HG03342 (cell line): ENCODE data around the gene RNU1-2.
"Not testable (repeated sequence)": the region's sequence is repeated elsewhere in the genome, so short reads cannot be mapped to it uniquely, and the experiment has no call there.

Source experiments
- ATAC-seq: cut with Tn5 transposase; IDR thresholded peaks from one replicate; pipeline ENCODE4 v1.9.1; 2021; ENCODE audit warnings: mild to moderate bottlenecking, moderate library complexity; ENCODE audit not compliant: unreplicated experiment

RNU1-2 gene

DNA sequence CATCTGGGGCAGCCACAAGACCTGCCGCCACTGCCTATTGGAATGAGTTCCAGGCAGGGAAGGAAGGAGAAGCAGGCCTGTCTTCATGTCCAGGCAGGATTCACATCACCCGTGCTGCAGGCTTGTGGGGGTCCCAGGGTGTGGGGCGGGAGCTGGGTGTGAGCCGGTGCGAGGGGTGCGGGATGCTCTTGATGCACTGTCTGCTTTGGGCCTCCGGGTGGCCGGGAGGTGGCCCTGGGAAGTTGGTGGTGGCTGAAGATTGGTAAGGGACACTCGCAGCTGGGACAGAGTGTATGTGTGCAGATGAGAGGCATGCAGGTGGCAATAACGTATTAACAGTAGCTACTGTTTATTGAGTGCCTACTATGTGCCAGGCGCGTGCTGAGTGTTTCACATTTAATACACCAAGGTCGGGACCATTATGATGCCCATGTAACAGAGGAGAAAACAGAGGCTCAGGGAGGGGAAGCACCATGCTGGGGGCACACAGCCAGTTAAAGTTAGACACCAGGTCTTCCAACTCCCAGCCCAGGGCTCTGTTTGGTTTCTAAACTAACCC, 29.2 kb downstream of the RNU1-2 start:
- ATAC-seq, result no peak

DNA sequence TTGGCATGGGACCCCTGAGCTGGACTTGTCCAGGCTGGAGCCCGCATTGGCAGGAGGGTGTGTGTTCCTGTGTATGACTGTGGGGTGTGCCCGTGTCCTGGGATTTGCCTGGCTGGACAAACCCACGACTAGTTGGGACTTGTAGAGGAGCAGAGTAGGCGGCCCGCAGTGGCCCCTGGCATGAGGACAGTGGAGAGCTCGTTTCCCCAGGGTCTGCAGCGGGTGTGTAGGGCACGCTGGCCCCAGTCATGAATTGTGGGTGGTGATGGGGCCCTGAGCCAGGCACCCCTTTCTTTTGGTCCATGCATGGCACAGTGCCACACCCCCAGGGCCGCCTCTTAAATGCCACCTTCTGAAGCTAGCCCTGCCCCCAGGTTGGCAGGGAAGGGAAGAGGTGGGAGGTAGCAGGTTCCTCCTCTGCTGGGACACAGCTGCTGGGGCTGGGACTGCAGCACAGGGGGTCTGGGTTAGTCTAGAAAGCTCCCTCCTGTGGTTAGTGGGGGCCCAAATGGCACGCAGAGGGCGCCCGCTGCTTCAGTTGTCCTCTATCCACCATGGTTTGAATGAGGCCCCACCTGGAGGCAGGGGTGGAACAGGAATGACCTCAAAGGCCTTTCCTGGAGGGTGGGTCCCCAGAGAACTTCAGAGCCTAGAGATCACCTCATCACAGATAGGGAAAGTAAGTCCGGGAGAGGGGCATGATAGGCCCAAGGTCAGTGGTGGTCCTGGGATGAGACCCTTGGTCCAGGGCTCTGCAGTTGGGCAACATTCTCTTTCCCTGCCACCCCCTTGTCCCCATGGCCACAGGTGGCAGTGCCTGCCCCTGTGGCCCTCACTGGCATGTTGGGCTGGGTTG, 30.1 kb downstream of the RNU1-2 start:
- no peak for ATAC-seq

DNA sequence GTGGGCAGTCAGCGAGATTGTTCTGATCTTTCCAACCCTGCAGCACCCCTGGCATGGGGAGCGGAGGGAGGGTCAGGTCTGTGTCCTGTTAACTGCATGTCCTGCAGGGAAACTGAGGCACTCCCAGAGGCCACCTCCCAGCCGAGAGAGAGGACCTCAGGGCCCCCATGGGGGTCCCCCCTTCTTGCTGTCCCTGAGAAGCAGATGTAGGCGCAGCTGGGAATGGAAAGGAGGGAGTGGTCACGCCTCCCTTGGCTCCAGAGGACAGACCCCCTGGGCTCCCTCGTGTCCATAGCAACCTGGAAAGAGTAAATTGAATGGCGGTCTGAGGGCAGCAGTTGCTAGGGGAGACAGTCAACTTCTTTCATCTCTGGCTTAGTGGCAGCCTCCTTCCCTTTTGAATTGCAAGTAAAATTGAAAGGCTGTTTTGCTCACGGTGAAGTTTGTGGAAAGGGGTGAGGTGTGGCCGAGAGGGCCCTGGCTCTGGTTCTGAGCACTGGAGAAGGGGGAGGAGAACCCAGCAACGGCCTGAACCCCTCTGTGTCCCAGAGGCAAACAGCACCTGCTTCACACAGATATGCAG, 30.8 kb downstream of the RNU1-2 start:
- ATAC-seq, result no peak

DNA sequence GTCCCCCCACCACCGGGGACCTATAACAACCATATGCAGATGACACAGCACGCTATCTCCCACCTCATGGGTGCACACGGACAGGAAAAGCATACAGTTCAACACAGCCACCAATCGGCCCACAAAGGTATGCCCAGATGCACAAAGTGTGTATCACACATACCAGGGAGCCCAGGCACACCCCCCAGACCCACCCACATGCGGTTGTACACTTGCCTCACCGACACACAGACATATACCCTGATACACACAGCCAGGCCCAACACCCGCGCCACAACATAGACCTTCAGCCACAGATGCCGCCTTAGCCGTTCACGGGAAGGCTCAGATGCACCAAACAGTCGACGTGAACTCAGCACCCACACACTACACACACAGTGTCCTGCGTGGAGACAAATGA, 31.5 kb downstream of the RNU1-2 start:
- no peak for ATAC-seq

DNA sequence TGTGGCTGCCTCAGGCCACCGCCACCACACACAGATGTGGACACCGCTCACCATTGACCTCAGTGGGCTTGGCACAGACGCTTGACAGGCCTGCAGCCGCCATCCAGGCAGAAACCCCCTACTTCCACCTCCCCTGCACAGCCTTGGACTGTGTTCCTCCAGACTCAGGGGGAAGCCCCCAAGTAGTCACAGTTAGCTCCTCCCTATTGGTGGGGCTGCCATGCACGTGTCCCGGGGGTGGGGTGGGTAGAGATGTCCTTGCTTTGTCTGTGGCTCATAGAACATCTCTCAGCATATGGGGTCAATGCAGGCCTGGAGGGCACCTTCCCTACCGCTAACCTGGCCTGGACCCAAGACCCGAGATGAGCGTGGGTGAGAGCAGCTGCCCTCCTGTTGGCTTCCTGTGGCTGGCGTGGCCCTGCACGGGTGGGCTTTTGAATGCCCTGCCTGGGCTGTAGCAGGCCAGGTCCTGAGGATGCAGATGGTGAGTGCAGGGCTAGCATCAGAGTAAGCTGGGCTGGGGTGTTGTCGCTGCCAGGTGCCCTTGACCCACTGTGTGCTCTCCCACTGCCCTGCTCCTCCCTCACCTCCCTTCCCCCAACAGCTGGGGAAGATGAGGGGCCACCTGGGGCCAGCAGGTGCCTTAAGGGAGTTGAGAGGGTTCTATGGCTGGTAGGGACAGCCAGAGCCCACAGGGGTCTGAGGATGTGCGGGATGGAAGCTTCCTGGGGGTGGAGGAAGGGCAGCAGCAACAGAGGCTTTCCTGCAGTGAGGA, 32.1 kb downstream of the RNU1-2 start:
- no peak for ATAC-seq

DNA sequence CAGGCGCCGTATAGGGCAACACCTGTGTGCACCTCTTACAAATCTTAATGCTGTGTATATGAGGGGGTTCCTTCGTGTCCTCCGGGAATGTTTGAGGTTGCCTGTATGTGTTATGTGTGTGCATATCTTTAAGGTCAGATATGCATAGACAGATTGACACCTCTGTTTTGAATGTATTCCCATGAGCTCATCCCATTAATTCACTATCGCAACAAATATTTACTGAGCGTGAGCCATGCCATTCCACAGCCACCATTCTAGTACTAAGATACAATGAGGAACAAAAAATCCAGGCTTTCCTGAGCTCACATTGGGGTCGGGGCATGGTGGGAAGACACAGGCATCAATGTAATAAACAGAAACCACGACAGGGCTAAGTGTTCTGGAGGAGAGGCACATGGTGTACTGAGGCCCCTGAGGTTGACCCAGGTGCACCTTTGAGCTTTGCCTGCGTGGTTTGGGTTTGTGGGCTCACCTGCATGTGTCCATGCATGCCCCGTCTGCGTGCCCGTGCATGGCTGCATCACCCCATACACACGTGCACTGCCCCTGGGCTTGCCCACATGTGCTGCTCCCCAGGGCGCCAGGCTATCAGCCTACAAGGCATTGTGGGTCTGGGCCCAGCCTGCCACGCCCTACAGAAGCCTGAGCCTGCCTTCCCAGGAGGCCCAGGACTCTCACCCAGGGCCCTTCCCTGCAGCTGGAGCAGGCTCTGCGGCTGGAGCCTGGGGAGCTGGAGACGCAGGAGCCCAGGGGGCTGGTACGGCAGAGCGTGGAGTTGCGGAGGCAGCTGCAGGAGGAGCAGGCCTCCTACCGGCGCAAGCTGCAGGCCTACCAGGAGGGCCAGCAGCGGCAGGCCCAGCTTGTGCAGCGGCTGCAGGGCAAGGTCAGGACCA, 33.6 kb downstream of the RNU1-2 start:
- not testable (repeated sequence) for ATAC-seq

DNA sequence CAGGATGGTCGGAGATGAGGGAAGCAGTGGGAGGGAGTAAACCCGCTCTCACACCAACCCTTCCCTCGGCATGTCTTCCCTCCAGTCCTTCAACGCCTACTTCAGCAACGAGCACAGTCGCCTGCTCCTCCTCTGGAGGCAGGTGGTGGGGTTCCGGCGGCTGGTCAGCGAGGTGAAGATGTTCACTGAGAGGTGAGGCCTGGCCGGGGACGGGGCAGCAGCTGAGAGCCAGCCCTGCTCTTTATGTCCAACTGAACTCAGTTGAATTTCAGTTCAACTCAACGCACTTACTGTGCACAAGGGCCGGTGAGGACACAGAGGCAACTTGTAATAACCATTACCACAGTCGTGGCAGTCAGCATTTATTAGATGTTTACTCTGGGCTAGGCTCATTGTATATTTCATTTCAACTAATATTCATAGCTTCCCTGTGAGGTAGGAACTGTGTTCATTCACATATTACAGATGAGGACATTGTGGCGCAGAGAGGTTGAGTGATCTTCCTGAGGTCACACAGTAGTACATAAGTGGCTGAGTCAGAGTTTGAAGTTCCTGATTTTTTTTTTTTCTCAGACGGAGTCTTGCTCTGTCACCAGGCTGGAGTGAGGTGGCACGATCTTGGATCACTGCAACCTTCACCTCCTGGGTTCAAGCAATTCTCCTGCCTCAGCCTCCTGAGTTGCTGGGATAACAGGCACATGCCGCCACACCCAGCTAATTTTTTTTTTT, 35.6 kb downstream of the RNU1-2 start:
- ATAC-seq, result not testable (repeated sequence)

DNA sequence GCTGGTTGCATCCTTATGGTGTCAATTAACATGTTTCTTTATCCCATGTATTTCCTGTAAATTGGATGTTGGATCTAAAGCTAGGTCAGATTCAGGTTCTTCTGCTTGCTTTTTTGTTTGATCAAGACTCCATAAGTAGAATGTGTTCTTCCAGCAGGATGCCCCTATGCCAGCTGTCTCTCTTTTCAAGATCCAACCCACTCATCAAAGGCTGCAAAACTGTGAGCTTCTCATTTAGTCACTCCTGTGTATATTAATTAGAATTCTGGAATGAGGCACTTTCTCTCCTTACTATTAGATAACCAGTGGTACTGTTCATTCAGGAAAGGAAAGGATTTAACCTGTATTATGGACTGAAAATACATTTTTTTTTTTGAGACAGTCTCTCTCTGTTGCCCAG, 38.2 kb downstream of the RNU1-2 start:
- not testable (repeated sequence) for ATAC-seq

DNA sequence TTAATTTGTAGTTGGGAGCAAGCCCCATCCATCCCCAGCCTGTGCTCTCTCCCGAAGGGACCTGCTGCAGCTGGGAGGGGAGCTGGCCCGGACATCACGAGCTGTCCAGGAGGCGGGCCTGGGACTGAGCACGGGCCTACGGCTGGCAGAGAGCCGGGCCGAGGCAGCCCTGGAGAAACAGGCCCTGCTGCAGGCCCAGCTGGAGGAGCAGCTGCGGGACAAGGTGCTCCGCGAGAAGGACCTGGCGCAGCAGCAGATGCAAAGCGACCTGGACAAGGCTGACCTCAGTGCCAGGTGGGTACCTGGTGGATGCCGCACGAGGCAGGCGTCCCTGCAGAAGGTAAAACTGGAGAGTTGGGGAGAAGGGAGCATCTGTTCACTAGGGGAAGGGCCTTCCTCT, 40.8 kb downstream of the RNU1-2 start:
- not testable (repeated sequence) for ATAC-seq

DNA sequence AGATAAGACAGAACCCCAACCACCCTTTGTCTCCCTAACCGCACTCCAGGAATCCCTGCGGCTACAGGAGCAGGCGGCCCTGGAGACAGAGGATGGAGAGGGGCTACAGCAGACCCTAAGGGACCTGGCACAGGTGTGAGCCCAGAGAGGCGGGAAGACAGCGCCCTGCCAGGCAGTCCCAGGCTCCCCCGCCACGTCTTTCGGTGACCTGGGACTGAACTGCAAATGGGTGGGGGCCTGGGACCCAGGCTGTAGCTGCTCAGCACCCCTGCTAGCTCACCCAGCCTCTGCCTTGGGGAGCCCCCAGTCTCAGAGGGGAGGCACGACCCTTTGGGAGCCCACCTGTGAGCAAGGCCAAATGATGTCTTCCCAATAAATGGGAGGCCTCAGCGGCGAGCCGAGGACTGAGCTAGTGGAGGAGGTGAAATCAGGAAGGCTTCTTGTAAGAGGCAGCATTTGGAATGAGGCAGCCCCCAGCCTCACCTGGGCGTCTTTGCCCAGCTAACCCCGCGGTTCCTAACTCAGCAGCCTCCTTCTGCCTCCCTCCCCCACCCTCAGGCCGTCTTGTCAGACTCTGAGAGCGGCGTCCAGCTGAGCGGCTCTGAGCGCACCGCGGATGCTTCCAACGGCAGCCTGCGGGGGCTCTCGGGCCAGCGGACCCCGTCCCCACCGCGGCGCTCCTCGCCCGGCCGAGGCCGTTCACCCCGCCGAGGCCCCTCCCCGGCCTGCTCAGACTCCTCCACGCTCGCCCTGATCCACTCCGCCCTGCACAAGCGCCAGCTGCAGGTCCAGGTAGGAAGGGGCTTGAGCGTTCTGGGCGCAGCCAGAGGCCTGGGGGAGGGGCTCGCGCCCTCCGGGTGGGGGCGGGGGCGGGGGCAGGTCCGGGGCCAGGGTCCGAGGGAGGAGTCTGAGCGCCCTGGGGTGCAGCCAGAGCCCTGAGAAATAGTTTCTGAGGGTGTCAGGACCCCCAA, 42.9 kb downstream of the RNU1-2 start:
- ATAC-seq, result no peak

DNA sequence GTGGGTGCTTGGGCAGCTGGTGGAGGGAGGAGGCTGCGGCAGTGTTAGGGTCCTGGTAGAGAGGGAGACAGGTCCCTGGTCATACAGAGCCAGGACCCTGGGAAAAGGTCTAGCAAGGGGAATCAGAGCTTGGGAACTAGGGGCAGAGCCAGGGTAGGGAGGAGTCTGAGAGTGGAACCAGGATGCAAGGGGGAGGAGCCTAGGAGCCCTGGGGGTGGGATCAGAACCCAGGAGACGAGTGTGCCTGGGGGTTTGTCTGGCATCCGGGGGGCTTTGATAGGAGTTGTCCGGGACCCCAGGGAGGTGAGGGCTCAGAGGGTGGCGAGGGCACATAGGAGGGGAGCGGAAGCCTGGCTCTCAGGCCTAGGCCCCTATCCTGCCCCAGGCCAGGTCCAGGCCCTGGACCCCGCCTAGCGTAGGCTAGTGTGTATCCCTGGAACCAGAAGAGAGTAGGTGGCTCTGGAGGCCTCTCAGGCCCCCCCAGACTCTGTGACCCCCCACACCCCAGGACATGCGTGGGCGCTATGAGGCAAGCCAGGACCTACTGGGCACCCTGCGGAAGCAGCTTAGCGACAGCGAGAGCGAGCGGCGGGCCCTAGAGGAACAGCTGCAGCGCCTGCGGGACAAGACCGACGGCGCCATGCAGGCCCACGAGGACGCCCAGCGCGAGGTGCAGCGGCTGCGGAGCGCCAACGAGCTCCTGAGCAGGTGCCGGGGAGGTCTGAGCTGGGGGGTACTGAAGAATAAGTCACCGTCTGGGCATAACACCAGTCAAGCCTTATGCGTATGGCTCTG, 43.8 kb downstream of the RNU1-2 start:
- ATAC-seq, result not testable (repeated sequence)

DNA sequence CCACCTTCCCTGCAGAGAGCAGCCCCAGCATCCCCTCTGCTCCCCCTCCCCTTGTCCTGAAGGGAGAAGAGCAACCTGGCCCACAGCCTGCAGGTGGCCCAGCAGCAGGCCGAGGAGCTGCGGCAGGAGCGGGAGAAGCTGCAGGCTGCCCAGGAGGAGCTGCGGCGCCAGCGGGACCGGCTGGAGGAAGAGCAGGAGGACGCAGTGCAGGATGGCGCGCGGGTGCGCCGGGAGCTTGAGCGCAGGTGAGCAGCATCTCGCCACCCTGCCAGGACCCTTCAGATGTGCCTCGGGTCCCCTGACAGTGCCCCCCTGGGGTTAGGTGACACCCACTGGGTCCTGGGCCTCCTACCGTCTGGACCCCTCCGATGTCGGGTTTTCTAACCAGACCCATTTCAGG, 48.3 kb downstream of the RNU1-2 start:
- ATAC-seq, result no peak

DNA sequence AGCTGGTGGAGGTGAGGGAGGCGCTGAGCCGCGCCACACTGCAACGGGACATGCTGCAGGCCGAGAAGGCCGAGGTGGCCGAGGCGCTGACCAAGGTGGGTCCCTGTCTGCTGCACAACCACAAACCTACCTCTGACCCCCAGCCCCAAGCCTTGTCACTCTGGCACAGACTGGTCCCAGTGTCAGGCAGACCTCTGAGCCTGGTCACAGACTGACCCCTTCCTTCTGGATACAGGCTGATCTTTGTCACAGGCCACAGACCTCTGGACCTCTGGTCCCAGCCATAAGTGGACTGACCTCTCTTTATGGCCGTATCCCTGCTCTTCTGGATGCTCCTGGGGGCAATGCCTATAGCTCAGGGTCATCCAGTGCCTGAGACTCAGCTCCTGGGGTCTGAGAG, 49.7 kb downstream of the RNU1-2 start:
- not testable (repeated sequence) for ATAC-seq
